ENCODE measurements around the gene MMS19. TPM values are rescaled to one million over a fixed set of nuclear protein-coding genes. Genes with fewer than 3 reads are reported as not detected.

MMS19 gene
- total RNA-seq, 1 donor from 2014 or later = 70.7 TPM

DNA sequence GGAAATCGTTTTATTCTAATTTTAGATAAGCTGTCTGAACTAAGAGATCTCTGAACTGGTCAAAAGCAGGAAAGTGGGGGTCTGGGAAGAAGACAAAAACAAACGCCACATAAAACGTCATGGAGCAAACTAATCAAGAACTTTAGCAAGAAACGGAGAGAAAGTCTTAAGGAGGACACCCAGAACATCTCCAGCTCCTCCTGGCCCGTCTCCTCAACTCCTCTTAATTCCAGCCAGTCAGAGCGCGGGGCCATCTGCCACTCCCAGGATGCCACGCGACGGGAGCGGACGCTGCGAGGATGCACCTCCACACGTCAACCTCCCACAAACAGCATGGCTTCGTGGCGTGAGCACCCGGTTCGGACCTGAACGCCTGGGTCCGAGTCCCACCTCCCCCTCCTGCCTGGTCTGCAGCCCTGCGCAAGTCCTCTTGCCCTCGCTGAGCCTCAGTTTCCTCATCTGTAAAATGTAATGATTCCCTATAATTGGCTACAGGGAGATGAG, 598 bp downstream of the MMS19 start:
- Histone ChIP-seq H3K27ac (peak overlapping the region; percentile 95), H3K4me1 (peaks cover 48% of the 10 kb centered on the region), H3K9me3 (no peaks in the 10 kb centered on the region), H3K4me3 (peak overlapping the region; percentile 100), H3K36me3 (peaks cover 7% of the 10 kb centered on the region), H3K27me3 (no peaks in the 10 kb centered on the region)
- ATAC-seq (peak; percentile 35), DNase-seq (peak; percentile 88)
- TF ChIP-seq, protein P1, sequence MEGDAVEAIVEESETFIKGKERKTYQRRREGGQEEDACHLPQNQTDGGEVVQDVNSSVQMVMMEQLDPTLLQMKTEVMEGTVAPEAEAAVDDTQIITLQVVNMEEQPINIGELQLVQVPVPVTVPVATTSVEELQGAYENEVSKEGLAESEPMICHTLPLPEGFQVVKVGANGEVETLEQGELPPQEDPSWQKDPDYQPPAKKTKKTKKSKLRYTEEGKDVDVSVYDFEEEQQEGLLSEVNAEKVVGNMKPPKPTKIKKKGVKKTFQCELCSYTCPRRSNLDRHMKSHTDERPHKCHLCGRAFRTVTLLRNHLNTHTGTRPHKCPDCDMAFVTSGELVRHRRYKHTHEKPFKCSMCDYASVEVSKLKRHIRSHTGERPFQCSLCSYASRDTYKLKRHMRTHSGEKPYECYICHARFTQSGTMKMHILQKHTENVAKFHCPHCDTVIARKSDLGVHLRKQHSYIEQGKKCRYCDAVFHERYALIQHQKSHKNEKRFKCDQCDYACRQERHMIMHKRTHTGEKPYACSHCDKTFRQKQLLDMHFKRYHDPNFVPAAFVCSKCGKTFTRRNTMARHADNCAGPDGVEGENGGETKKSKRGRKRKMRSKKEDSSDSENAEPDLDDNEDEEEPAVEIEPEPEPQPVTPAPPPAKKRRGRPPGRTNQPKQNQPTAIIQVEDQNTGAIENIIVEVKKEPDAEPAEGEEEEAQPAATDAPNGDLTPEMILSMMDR (IDR thresholded peaks at IDR 0.05) = no peak
- intact Hi-C loops (cut with DNase I) = no loop called here

DNA sequence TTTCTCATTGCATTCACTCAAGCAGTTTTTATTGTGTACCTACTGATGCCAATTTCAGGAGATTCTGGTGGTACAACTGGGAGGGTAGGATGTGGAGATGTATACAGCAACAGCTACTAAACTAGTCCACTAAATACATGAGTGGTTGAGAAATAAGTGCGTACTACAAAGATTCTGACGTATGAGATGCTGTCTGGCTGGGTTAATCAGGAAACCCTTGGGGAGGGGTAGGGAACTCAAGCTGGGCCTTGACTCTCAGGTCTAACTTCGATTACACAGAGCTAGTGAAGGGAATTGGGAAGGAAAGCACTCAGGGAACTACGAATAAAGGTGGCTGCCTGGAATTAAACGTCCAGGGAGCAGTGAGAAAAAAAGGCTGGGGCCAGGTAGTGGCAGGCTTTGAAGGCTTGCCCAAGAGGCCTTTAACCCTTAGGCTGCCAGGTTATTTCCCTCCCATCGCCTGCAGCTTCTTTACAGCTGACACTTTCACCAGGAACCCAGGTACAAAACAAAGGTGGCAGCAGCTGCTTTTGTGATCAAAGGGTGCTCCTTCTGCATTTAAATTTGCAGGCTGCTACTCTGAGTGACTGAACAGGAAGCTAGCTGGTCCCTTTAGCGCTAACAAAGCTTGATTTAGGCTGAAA, 3.2 kb downstream of the MMS19 start:
- peaks cover 50% of the 10 kb centered on the region for H3K4me1 ChIP-seq
- H3K27ac ChIP-seq = peak overlapping the region; percentile 14
- DNase-seq (no peak), ATAC-seq (no peak)
- intact Hi-C loops (cut with DNase I) = no loop called here
- no peaks in the 10 kb centered on the region for H3K9me3 ChIP-seq
- no peaks in the 10 kb centered on the region for H3K27me3 ChIP-seq
- peaks cover 7% of the 10 kb centered on the region for H3K36me3 ChIP-seq
- H3K4me3 ChIP-seq = no peak overlapping the region
- TF ChIP-seq, protein P1 (IDR thresholded peaks at IDR 0.05) = no peak

DNA sequence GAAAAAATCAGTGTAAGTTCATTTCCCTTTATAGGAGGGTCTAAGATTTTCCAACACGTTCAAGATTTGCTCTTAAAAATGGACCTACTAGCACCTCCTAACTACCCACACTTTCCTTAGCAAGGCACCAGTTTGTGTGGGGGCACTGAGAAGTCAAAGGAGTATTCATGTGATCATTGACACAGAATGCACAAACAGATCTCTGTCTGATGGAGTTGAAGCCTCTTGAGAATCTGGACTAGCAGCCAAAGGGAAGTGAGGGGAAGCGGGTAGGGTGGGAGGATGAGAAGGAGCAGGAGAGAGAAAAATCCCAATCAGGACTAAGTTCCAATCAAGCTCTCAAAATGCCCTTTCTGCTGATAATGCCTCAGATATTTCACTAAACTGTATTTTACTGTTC, 4.1 kb downstream of the MMS19 start:
- no peak for DNase-seq
- H3K27me3 ChIP-seq = no peaks in the 10 kb centered on the region
- H3K4me3 ChIP-seq = no peak overlapping the region
- ATAC-seq = no peak
- H3K27ac ChIP-seq = no peak overlapping the region
- TF ChIP-seq, protein P1 (IDR thresholded peaks at IDR 0.05) = no peak
- H3K36me3 ChIP-seq = peaks cover 7% of the 10 kb centered on the region
- H3K9me3 ChIP-seq = no peaks in the 10 kb centered on the region
- intact Hi-C loops (cut with DNase I) = no loop called here
- peaks cover 55% of the 10 kb centered on the region for H3K4me1 ChIP-seq

DNA sequence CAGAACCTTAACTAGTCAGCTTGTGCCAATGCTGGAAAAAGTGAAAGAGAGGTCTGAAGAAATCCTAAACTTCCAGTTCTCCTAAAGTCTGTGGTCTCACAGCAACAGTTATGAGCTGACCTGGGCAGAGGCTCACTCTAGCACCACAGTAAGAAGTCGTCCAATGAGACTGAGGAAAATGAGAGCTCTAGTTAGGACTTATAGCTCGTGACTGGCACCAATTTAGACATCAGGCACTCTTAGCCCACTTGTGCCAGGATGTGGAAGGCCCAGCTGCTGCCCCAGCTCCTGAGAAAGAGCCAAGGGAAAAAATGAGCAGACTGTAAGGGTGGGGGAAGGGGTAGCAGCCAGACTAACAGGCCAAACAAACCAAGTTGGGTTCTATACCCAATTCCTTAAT, 7.6 kb downstream of the MMS19 start:
- TF ChIP-seq, protein P1 (IDR thresholded peaks at IDR 0.05) = no peak
- Histone ChIP-seq H3K36me3 (peaks cover 1% of the 10 kb centered on the region), H3K9me3 (no peaks in the 10 kb centered on the region), H3K27me3 (no peaks in the 10 kb centered on the region), H3K4me1 (peaks cover 46% of the 10 kb centered on the region), H3K4me3 (no peak overlapping the region), H3K27ac (peak overlapping the region; percentile 52)
- DNase-seq (no peak), ATAC-seq (peak; percentile 92)
- intact Hi-C loops (cut with DNase I) = no loop called here

DNA sequence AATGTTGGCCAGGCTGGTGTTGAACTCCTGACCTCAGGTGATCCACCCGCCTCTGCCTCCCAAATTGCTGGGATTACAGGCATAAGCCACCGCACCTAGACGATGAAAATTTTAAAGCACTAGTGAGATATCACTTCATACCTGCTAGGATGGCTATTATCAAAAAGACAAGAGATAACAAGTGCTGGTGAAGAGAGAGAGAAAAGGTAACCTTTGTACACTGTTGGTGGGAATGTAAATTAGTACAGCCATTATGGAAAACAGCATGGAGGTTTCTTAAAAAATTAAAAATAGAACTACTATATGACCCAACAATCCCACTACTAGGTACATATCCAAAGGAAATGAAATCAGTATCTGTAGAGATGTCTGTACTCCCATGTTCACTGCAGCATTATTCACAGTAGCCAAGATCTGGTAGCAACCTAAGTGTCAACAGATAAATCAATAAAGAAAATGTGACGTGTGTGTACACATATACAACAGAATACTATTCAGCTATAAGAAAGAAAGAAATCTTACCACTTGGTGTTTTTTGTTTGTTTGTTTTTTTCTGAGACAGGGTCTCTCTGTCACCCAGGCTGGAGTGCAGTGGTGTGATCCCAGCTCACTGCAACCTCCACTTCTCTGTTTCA, 12.5 kb downstream of the MMS19 start:
- intact Hi-C loops (cut with DNase I) = no loop called here
- peaks cover 31% of the 10 kb centered on the region for H3K4me1 ChIP-seq
- ATAC-seq (no peak), DNase-seq (no peak)
- H3K4me3 ChIP-seq = no peak overlapping the region
- H3K9me3 ChIP-seq = no peaks in the 10 kb centered on the region
- H3K36me3 ChIP-seq = peaks cover 16% of the 10 kb centered on the region
- H3K27me3 ChIP-seq = no peaks in the 10 kb centered on the region
- no peak overlapping the region for H3K27ac ChIP-seq
- TF ChIP-seq, protein P1 (IDR thresholded peaks at IDR 0.05) = no peak

All from upper lobe of right lung (tissue), 1 donor.